Stomach smooth muscle (tissue), 2 donors: ENCODE measurements around the gene TMCO4.
"Not testable (repeated sequence)": the region's sequence is repeated elsewhere in the genome, so short reads cannot be mapped to it uniquely, and the experiment has no call there.

Experiments
- H3K27ac ChIP-seq: one replicate; pipeline ENCODE4 v1.7.0; 2013; ENCODE audit warnings: mild to moderate bottlenecking, low read length, inconsistent platforms
- H3K27me3 ChIP-seq, 2 donors: one replicate each; pipeline ENCODE4 v1.7.0; 2013; ENCODE audit warnings: low read length in 2 of 2; ENCODE audit not compliant: insufficient read depth in 2 of 2, control insufficient read depth in 1 of 2
- H3K36me3 ChIP-seq, 2 donors: one replicate each; pipeline ENCODE4 v1.7.0; 2013; ENCODE audit warnings: low read length in 2 of 2; ENCODE audit not compliant: control insufficient read depth in 2 of 2, insufficient read depth in 2 of 2
- H3K4me1 ChIP-seq: one replicate; pipeline ENCODE4 v1.7.0; 2013; ENCODE audit warnings: low read length; ENCODE audit not compliant: control insufficient read depth, insufficient read depth
- H3K4me3 ChIP-seq, 2 donors: one replicate each; pipeline ENCODE4 v1.7.0; 2013; ENCODE audit warnings: low read length in 2 of 2
- H3K9ac ChIP-seq, 2 donors: one replicate each; pipeline ENCODE4 v1.7.0; 2013; ENCODE audit warnings: low read length in 2 of 2, mild to moderate bottlenecking in 1 of 2
- H3K9me3 ChIP-seq, 2 donors: one replicate each; pipeline ENCODE4 v1.7.0; 2013; ENCODE audit warnings: low read length in 2 of 2; ENCODE audit not compliant: control insufficient read depth in 2 of 2
- donor health status: healthy.
- donor health status: Pancreatic carcinoma.

The TMCO4 gene

GRCh38 chr1:19797827-19798226, 1.9 kb downstream of the TMCO4 start:
- Histone ChIP-seq H3K36me3 (peaks cover 0 to 11% of the 10 kb centered on the region in 2 donors), H3K9me3 (no peaks in the 10 kb centered on the region), H3K4me1 (peaks cover 14% of the 10 kb centered on the region), H3K27ac (no peak overlapping the region), H3K9ac (no peak overlapping the region), H3K4me3 (no peak overlapping the region), H3K27me3 (no peaks in the 10 kb centered on the region)

- H3K27me3 ChIP-seq = no peaks in the 10 kb centered on the region
- H3K36me3 ChIP-seq = peaks cover 3 to 17% of the 10 kb centered on the region in 2 donors
- no peak overlapping the region for H3K4me3 ChIP-seq
- no peaks in the 10 kb centered on the region for H3K9me3 ChIP-seq
- H3K9ac ChIP-seq = no peak overlapping the region
- no peak overlapping the region for H3K27ac ChIP-seq
- peaks cover 9% of the 10 kb centered on the region for H3K4me1 ChIP-seq
Measured at GRCh38 chr1:19794583-19794982, 5.1 kb downstream of the TMCO4 start.

- no peaks in the 10 kb centered on the region for H3K27me3 ChIP-seq
- no peaks in the 10 kb centered on the region for H3K9me3 ChIP-seq
- no peak overlapping the region for H3K9ac ChIP-seq
- peaks cover 3 to 17% of the 10 kb centered on the region in 2 donors for H3K36me3 ChIP-seq
- H3K27ac ChIP-seq = no peak overlapping the region
- H3K4me3 ChIP-seq = no peak overlapping the region
- no peaks in the 10 kb centered on the region for H3K4me1 ChIP-seq
Measured at GRCh38 chr1:19793360-19794046, 6.2 kb downstream of the TMCO4 start.

- no peaks in the 10 kb centered on the region for H3K4me1 ChIP-seq
- H3K27me3 ChIP-seq = no peaks in the 10 kb centered on the region
- H3K9me3 ChIP-seq = no peaks in the 10 kb centered on the region
- H3K27ac ChIP-seq = no peak overlapping the region
- H3K9ac ChIP-seq = no peak overlapping the region
- peaks cover 3 to 17% of the 10 kb centered on the region in 2 donors for H3K36me3 ChIP-seq
- H3K4me3 ChIP-seq = no peak overlapping the region
Measured at GRCh38 chr1:19792237-19793002, 7.3 kb downstream of the TMCO4 start.

GRCh38 chr1:19790061-19790975, 9.4 kb downstream of the TMCO4 start:
- H3K4me1 ChIP-seq, H3K27me3 ChIP-seq, H3K9me3 ChIP-seq, H3K9ac ChIP-seq, H3K27ac ChIP-seq, H3K4me3 ChIP-seq: not testable (repeated sequence)
- peaks cover 17 to 18% of the 10 kb centered on the region in 2 donors for H3K36me3 ChIP-seq

GRCh38 chr1:19786988-19787423, 12.7 kb downstream of the TMCO4 start:
- no peak overlapping the region for H3K27ac ChIP-seq
- H3K9ac ChIP-seq = no peak overlapping the region
- no peaks in the 10 kb centered on the region for H3K27me3 ChIP-seq
- H3K4me3 ChIP-seq = no peak overlapping the region
- H3K4me1 ChIP-seq = no peaks in the 10 kb centered on the region
- H3K9me3 ChIP-seq = no peaks in the 10 kb centered on the region
- peaks cover 7 to 23% of the 10 kb centered on the region in 2 donors for H3K36me3 ChIP-seq

- no peak overlapping the region for H3K4me3 ChIP-seq
- peaks cover 7 to 22% of the 10 kb centered on the region in 2 donors for H3K36me3 ChIP-seq
- H3K27ac ChIP-seq = no peak overlapping the region
- no peak overlapping the region for H3K9ac ChIP-seq
- no peaks in the 10 kb centered on the region for H3K27me3 ChIP-seq
- H3K9me3 ChIP-seq = no peaks in the 10 kb centered on the region
- H3K4me1 ChIP-seq = no peaks in the 10 kb centered on the region
Measured at GRCh38 chr1:19785660-19786059, 14.1 kb downstream of the TMCO4 start.

GRCh38 chr1:19780267-19780877, 19.3 kb downstream of the TMCO4 start:
- Histone ChIP-seq H3K4me1 (no peaks in the 10 kb centered on the region), H3K36me3 (peaks cover 16 to 31% of the 10 kb centered on the region in 2 donors), H3K9ac (no peak overlapping the region), H3K27ac (no peak overlapping the region), H3K4me3 (no peak overlapping the region), H3K9me3 (no peaks in the 10 kb centered on the region), H3K27me3 (no peaks in the 10 kb centered on the region)

- Histone ChIP-seq H3K4me3 (no peak overlapping the region), H3K9me3 (no peaks in the 10 kb centered on the region), H3K36me3 (peaks cover 21 to 32% of the 10 kb centered on the region in 2 donors)
Measured at GRCh38 chr1:19776933-19777332, 22.8 kb downstream of the TMCO4 start.

GRCh38 chr1:19776287-19776686, 23.4 kb downstream of the TMCO4 start:
- H3K27me3 ChIP-seq = no peaks in the 10 kb centered on the region
- peaks cover 21 to 33% of the 10 kb centered on the region in 2 donors for H3K36me3 ChIP-seq
- H3K9me3 ChIP-seq = no peaks in the 10 kb centered on the region
- no peak overlapping the region for H3K27ac ChIP-seq
- H3K4me3 ChIP-seq = no peak overlapping the region
- H3K4me1 ChIP-seq = no peaks in the 10 kb centered on the region
- no peak overlapping the region for H3K9ac ChIP-seq

More at GRCh38 chr1:19776933-19777332, 22.8 kb downstream of the TMCO4 start:
- Histone ChIP-seq H3K27me3 (no peaks in the 10 kb centered on the region), H3K4me1 (no peaks in the 10 kb centered on the region), H3K27ac (no peak overlapping the region), H3K9ac (no peak overlapping the region)
